ENCODE data around the gene SMAGP.
"Not testable (repeated sequence)": the region's sequence is repeated elsewhere in the genome, so short reads cannot be mapped to it uniquely, and the experiment has no call there.

DNA sequence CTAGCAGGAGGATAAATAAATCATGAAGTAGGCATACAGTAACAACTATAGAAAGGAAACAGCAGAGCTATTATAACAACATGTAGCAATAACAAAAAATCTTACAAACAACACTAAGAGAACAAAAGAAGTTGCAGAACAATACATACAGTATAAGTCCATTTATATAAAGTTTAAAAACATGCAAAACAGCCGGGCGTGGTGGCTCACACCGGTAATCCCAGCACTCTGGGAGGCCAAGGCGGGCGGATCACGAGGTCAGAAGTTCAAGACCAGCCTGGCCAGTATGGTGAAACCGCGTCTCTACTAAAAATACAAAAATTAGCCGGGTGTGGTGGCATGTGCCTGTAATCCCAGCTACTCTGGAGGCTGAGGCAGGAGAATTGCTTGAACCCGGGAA lies 23.9 kb upstream of the SMAGP start:
- TF ChIP-seq EZH2 (IDR thresholded peaks at IDR 0.05); POLR2AphosphoS5 (IDR thresholded peaks at IDR 0.05; ENCODE audit: borderline replicate concordance, low read depth, low read length): not testable (repeated sequence)
